Neural cell (in vitro differentiated cells): ENCODE measurements around the gene VAV2. TPM values are rescaled to one million over a fixed set of nuclear protein-coding genes. Genes with fewer than 3 reads are reported as not detected.

Experiments used
- H2AFZ ChIP-seq: fragments of 200-600, 300-800 bp; sonication (generic), shearing (Covaris generic); 2 replicates; pipeline ENCODE4 v1.6.0; 2014; ENCODE audit warnings: low read depth, mild to moderate bottlenecking, antibody characterized with exemption, low read length, moderate library complexity
- H3F3A ChIP-seq: fragments of 200-600 bp; shearing (Covaris generic); 2 replicates; pipeline ENCODE4 v1.6.1; 2016; ENCODE audit warnings: mild to moderate bottlenecking, moderate library complexity, mixed read lengths, antibody characterized with exemption, low read length; ENCODE audit not compliant: insufficient read depth, poor library complexity, severe bottlenecking
- H3K27ac ChIP-seq: fragments of 200-600, 300-800 bp; sonication (generic), shearing (Covaris generic); 2 replicates; pipeline ENCODE4 v1.5.1; 2014; ENCODE audit warnings: mild to moderate bottlenecking, low read length, moderate library complexity
- H3K27me3 ChIP-seq: fragments of 300-800, 200-600 bp; sonication (generic), shearing (Covaris generic); 2 replicates; pipeline ENCODE4 v1.6.0; 2014; ENCODE audit warnings: mild to moderate bottlenecking, low read depth, low read length, moderate library complexity; ENCODE audit not compliant: insufficient read depth
- H3K36me3 ChIP-seq: fragments of 300-800, 200-600 bp; sonication (generic), shearing (Covaris generic); 2 replicates; pipeline ENCODE4 v1.5.1; 2014; ENCODE audit warnings: mild to moderate bottlenecking, antibody characterized with exemption, low read length, moderate library complexity; ENCODE audit not compliant: insufficient read depth
- H3K4me2 ChIP-seq: fragments of 300-800, 200-600 bp; sonication (generic), shearing (Covaris generic); 2 replicates; pipeline ENCODE4 v1.6.0; 2014; ENCODE audit warnings: mild to moderate bottlenecking, low read length
- H3K4me3 ChIP-seq: fragments of 300-800, 200-600 bp; sonication (generic), shearing (Covaris generic); 2 replicates; pipeline ENCODE4 v1.5.1; 2014; ENCODE audit warnings: mild to moderate bottlenecking, low read length, moderate library complexity
- H3K79me2 ChIP-seq: fragments of 200-600 bp; shearing (Covaris generic); replicated peaks from 2 replicates; pipeline ENCODE4 v1.6.0; 2014; ENCODE audit warnings: mild to moderate bottlenecking, low read length, moderate library complexity; ENCODE audit not compliant: insufficient read depth
- H3K9ac ChIP-seq: fragments of 300-800, 200-600 bp; sonication (generic), shearing (Covaris generic); 2 replicates; pipeline ENCODE4 v1.6.1; 2016; ENCODE audit warnings: mild to moderate bottlenecking, low read length, mixed read lengths
- H3K9me2 ChIP-seq: fragments of 200-600 bp; shearing (Covaris generic); 2 replicates; pipeline ENCODE4 v1.6.1; 2016; ENCODE audit warnings: mild to moderate bottlenecking, low read length, mixed read lengths; ENCODE audit not compliant: insufficient read depth
- H3K9me3 ChIP-seq: fragments of 200-600, 300-800 bp; sonication (generic), shearing (Covaris generic); 2 replicates; pipeline ENCODE4 v1.6.1; 2016; ENCODE audit warnings: mild to moderate bottlenecking, mixed run types, low read length, moderate library complexity, mixed read lengths
- H4K20me1 ChIP-seq: fragments of 200-600 bp; shearing (Covaris generic); 2 replicates; pipeline ENCODE4 v1.6.1; 2016; ENCODE audit warnings: mild to moderate bottlenecking, mixed run types; ENCODE audit not compliant: insufficient read depth
- CTCF ChIP-seq: fragments of 450-650 bp; IDR thresholded peaks from 2 replicates; pipeline ENCODE4 v1.5.1; 2014; ENCODE audit warnings: antibody characterized with exemption, mild to moderate bottlenecking, moderate library complexity; ENCODE audit not compliant: poor library complexity, severe bottlenecking
- EP300 ChIP-seq: fragments of 450-650 bp; conservative IDR thresholded peaks from 2 replicates; pipeline ENCODE4 v1.6.1; 2014; ENCODE audit warnings: antibody characterized with exemption, mild to moderate bottlenecking, moderate library complexity; ENCODE audit not compliant: poor library complexity, severe bottlenecking
- EZH2 ChIP-seq: fragments of 200-600, 300-800 bp; shearing (Covaris generic), sonication (generic); IDR thresholded peaks from 2 replicates; pipeline ENCODE4 v1.6.1; 2014; ENCODE audit warnings: antibody characterized with exemption, low read length, borderline replicate concordance, mild to moderate bottlenecking; ENCODE audit not compliant: insufficient read depth, poor library complexity, severe bottlenecking
- MXI1 ChIP-seq: fragments of 450-650 bp; conservative IDR thresholded peaks from 2 replicates; pipeline ENCODE4 v1.6.1; 2014; ENCODE audit warnings: antibody characterized with exemption, mild to moderate bottlenecking; ENCODE audit not compliant: poor library complexity, severe bottlenecking
- POLR2AphosphoS5 ChIP-seq: IDR thresholded peaks from 2 replicates; pipeline ENCODE4 v1.6.1; 2012
- RAD21 ChIP-seq: fragments of 450-650 bp; conservative IDR thresholded peaks from 2 replicates; pipeline ENCODE4 v1.6.1; 2014; ENCODE audit warnings: antibody characterized with exemption, mild to moderate bottlenecking, moderate library complexity
- SMC3 ChIP-seq: fragments of 450-650 bp; conservative IDR thresholded peaks from 2 replicates; pipeline ENCODE4 v1.6.1; 2014; ENCODE audit warnings: antibody characterized with exemption, mild to moderate bottlenecking, moderate library complexity; ENCODE audit not compliant: poor library complexity
- TAF1 ChIP-seq: IDR thresholded peaks from 2 replicates; pipeline ENCODE4 v1.6.1; 2012; ENCODE audit warnings: low read depth
- polyA plus RNA-seq: library from polyadenylated mRNA; depleted of rRNA; stranded (reverse); fragments of >200 nt; gene quantifications from 2 replicates; pipeline ENCODE4 v1.2.3, GENCODE V29; 2014
- TF ChIP-seq, protein P1 (sequence below): IDR thresholded peaks from 2 replicates; pipeline ENCODE4 v1.6.1; 2012; ENCODE audit warnings: borderline replicate concordance

The VAV2 gene
- polyA plus RNA-seq, 1 donor from 2014 or later = 35.2 TPM

- Histone ChIP-seq H3K36me3 (no peaks in the 10 kb centered on the region), H3K9me2 (no peaks in the 10 kb centered on the region), H3K4me3 (peak overlapping the region; percentile 89), H3K27me3 (no peaks in the 10 kb centered on the region), H3F3A (no peaks in the 10 kb centered on the region), H3K9me3 (no peaks in the 10 kb centered on the region), H3K79me2 (peaks cover 12% of the 10 kb centered on the region), H3K27ac (no peak overlapping the region), H4K20me1 (no peaks in the 10 kb centered on the region), H2AFZ (no peak overlapping the region), H3K4me2 (no peak overlapping the region), H3K9ac (peak overlapping the region; percentile 83)
- TF ChIP-seq EZH2 (no peak), CTCF (no peak), POLR2AphosphoS5 (no peak), MXI1 (no peak), EP300 (no peak), SMC3 (no peak), RAD21 (no peak), TAF1 (no peak)
- TF ChIP-seq, protein P1, sequence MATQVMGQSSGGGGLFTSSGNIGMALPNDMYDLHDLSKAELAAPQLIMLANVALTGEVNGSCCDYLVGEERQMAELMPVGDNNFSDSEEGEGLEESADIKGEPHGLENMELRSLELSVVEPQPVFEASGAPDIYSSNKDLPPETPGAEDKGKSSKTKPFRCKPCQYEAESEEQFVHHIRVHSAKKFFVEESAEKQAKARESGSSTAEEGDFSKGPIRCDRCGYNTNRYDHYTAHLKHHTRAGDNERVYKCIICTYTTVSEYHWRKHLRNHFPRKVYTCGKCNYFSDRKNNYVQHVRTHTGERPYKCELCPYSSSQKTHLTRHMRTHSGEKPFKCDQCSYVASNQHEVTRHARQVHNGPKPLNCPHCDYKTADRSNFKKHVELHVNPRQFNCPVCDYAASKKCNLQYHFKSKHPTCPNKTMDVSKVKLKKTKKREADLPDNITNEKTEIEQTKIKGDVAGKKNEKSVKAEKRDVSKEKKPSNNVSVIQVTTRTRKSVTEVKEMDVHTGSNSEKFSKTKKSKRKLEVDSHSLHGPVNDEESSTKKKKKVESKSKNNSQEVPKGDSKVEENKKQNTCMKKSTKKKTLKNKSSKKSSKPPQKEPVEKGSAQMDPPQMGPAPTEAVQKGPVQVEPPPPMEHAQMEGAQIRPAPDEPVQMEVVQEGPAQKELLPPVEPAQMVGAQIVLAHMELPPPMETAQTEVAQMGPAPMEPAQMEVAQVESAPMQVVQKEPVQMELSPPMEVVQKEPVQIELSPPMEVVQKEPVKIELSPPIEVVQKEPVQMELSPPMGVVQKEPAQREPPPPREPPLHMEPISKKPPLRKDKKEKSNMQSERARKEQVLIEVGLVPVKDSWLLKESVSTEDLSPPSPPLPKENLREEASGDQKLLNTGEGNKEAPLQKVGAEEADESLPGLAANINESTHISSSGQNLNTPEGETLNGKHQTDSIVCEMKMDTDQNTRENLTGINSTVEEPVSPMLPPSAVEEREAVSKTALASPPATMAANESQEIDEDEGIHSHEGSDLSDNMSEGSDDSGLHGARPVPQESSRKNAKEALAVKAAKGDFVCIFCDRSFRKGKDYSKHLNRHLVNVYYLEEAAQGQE = no peak
Observed at GRCh38 chr9:134026581-134026980, 34.5 kb upstream of the VAV2 start.

- TF ChIP-seq POLR2AphosphoS5 (peak; percentile 6), EP300 (no peak), EZH2 (no peak), RAD21 (peak; percentile 40), SMC3 (peak; percentile 55), MXI1 (peak; percentile 58), CTCF (peak; percentile 61), TAF1 (peak; percentile 58)
- TF ChIP-seq, protein P1 = no peak
- Histone ChIP-seq H3K79me2 (peaks cover 12% of the 10 kb centered on the region), H4K20me1 (no peaks in the 10 kb centered on the region), H3K9me2 (no peaks in the 10 kb centered on the region), H3K9me3 (no peaks in the 10 kb centered on the region), H2AFZ (peak overlapping the region; percentile 69), H3K27ac (peak overlapping the region; percentile 80), H3K4me2 (peak overlapping the region; percentile 62), H3K27me3 (no peaks in the 10 kb centered on the region), H3K9ac (peak overlapping the region; percentile 83), H3K4me3 (peak overlapping the region; percentile 89), H3F3A (no peaks in the 10 kb centered on the region), H3K36me3 (no peaks in the 10 kb centered on the region)
Observed at GRCh38 chr9:134025606-134026541, 33.8 kb upstream of the VAV2 start.
